Measurements from ENCODE around the gene NFX1.
A peak's percentile ranks its signal among the peaks of the same experiment; 100 is the strongest.

The NFX1 gene

DNA sequence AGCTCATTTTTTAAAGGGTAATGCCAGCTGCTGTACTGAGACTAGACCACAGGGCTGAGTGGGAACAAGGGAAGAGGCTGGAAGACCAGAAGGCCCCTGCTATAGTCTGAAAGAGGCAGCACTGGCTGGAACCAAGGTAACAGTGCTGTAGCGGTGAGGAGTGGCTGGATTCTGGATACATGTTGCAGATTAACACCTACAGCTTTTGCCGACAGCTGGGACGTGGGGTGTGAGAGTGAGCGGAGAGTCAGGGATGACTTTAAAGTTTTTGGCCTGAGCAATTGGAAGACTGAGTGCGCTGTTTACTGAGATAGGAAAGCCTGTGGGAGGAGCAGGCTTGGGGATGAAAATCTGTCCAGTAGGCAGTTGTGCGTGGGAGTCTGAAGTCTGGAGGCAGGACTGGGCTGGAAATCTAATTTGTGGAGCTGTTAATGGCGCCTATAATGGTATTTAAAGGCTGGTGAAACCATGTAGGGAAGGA is 85.6 kb downstream of the NFX1 start:
- Histone ChIP-seq H3K4me2 (ENCODE audit: low read length) (no peak overlapping the region), H3K56ac (ENCODE audit: low read length) (peak overlapping the region; percentile 38), H3K18ac (ENCODE audit: low read length) (no peak overlapping the region), H3K4me1 (ENCODE audit: control insufficient read depth, low read depth, low read length) (no peaks in the 10 kb centered on the region), H3K79me1 (ENCODE audit: low read length) (no peaks in the 10 kb centered on the region), H3K4me3 (ENCODE audit: low read length) (no peak overlapping the region), H3K27ac (ENCODE audit: low read depth, low read length) (no peak overlapping the region), H3K9ac (ENCODE audit: low read length) (peak overlapping the region; percentile 8), H4K5ac (ENCODE audit: low read length) (no peak overlapping the region), H2BK15ac (replicated peaks; ENCODE audit: low read depth) (no peak overlapping the region), H2BK5ac (ENCODE audit: low read length) (no peak overlapping the region), H3K27me3 (ENCODE audit: insufficient read depth, low read length, poor library complexity) (no peaks in the 10 kb centered on the region), H2AK5ac (ENCODE audit: low read length) (no peak overlapping the region), H3K36me3 (ENCODE audit: control insufficient read depth, insufficient read depth, low read length) (no peaks in the 10 kb centered on the region), H3K79me2 (ENCODE audit: control insufficient read depth, insufficient read depth, low read length) (no peaks in the 10 kb centered on the region), H3K23ac (ENCODE audit: low read length) (no peak overlapping the region), H4K8ac (ENCODE audit: low read depth, low read length) (no peak overlapping the region), H3K4ac (ENCODE audit: low read depth, low read length) (no peak overlapping the region), H2BK120ac (ENCODE audit: low read depth, low read length) (no peak overlapping the region)
- no CpG with 5 or more reads among the region's 7 CpGs for WGBS (ENCODE audit: extremely low coverage, insufficient coverage, low lambda C conversion rate)
- DNase-seq: peak; percentile 24

DNA sequence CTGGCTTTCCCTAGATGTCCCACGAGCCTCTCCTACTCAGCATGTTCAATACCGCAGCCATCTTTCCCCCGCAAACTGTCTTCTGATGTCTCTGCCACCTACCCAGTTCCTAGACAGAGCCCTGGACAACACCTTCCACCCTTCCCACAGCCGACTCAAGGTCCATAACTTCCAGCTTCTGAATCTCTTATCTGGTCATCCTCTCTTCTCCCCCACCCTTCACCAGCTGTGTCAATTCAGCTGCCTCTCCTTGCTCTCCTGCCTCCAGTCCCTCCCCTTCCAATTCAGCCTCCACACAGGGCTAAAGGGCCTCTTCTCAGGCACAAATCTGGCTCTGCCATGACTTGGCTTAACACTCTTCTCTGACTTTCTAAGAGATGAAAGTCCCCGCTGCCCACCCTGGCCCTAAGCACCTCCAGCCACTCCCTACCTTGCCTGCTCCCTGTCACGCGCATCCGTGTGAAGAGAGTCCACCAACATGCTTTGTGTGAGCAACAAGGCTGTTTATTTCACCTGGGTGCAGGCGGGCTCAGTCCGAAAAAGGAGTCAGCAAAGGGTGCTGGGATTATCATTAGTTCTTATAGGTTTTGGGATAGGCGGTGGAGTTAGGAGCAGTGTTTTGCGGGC is 86.9 kb downstream of the NFX1 start:
- no peaks in the 10 kb centered on the region for H3K27me3 ChIP-seq (ENCODE audit: insufficient read depth, low read length, poor library complexity)
- H3K4me2 ChIP-seq (ENCODE audit: low read length): no peak overlapping the region
- WGBS (ENCODE audit: extremely low coverage, insufficient coverage, low lambda C conversion rate): no CpG with 5 or more reads among the region's 12 CpGs
- no peaks in the 10 kb centered on the region for H3K79me2 ChIP-seq (ENCODE audit: control insufficient read depth, insufficient read depth, low read length)
- no peak overlapping the region for H3K23ac ChIP-seq (ENCODE audit: low read length)
- no peak overlapping the region for H2BK120ac ChIP-seq (ENCODE audit: low read depth, low read length)
- H2AK5ac ChIP-seq (ENCODE audit: low read length): no peak overlapping the region
- no peak overlapping the region for H3K9ac ChIP-seq (ENCODE audit: low read length)
- H3K36me3 ChIP-seq (ENCODE audit: control insufficient read depth, insufficient read depth, low read length): no peaks in the 10 kb centered on the region
- no peak overlapping the region for H2BK15ac ChIP-seq (replicated peaks; ENCODE audit: low read depth)
- H3K4ac ChIP-seq (ENCODE audit: low read depth, low read length): no peak overlapping the region
- no peak overlapping the region for H3K56ac ChIP-seq (ENCODE audit: low read length)
- no peak overlapping the region for H2BK5ac ChIP-seq (ENCODE audit: low read length)
- H4K5ac ChIP-seq (ENCODE audit: low read length): no peak overlapping the region
- H4K8ac ChIP-seq (ENCODE audit: low read depth, low read length): no peak overlapping the region
- no peak overlapping the region for H3K27ac ChIP-seq (ENCODE audit: low read depth, low read length)
- H3K79me1 ChIP-seq (ENCODE audit: low read length): no peaks in the 10 kb centered on the region
- no peak overlapping the region for H3K4me3 ChIP-seq (ENCODE audit: low read length)
- DNase-seq: no peak
- H3K4me1 ChIP-seq (ENCODE audit: control insufficient read depth, low read depth, low read length): peaks cover 4% of the 10 kb centered on the region
- H3K18ac ChIP-seq (ENCODE audit: low read length): no peak overlapping the region

DNA sequence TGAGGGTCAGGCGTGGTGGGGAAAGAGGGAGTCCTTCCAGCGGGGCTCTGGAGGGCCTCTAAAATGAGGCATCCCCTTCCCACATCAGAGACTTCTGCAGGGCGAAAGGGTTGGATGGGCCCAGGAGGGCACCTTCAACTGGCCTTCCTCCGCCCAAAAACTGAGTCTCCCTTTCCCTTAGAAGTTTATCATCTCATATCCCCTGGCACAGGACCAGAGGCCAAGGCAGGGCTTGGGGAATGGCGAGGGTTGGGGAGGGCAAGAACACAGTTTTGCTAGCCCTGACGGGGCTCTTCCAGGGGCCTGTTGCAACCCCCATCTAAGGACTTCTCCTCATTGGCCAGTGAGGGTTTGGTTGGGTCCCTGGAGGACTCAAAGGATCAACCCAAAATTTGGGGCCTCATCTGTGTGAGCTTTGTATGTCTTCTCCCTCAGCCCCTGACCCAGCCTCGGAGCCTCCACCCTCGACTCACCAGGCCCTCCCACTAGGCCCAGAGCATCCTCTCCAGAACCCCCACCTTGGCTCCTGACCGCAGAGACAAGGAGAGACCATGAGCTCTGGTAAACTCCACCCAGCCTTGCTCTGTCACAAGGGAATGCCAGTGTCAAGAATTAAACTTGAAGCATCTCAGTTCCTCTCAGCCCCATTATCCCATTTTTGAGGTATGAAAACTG is 87.9 kb downstream of the NFX1 start:
- no peak overlapping the region for H3K23ac ChIP-seq (ENCODE audit: low read length)
- no peak overlapping the region for H2BK120ac ChIP-seq (ENCODE audit: low read depth, low read length)
- no peak overlapping the region for H3K4ac ChIP-seq (ENCODE audit: low read depth, low read length)
- no peak overlapping the region for H3K4me3 ChIP-seq (ENCODE audit: low read length)
- no peak overlapping the region for H3K4me2 ChIP-seq (ENCODE audit: low read length)
- H3K79me2 ChIP-seq (ENCODE audit: control insufficient read depth, insufficient read depth, low read length): no peaks in the 10 kb centered on the region
- no peaks in the 10 kb centered on the region for H3K27me3 ChIP-seq (ENCODE audit: insufficient read depth, low read length, poor library complexity)
- H3K27ac ChIP-seq (ENCODE audit: low read depth, low read length): no peak overlapping the region
- no peak overlapping the region for H2AK5ac ChIP-seq (ENCODE audit: low read length)
- H2BK5ac ChIP-seq (ENCODE audit: low read length): no peak overlapping the region
- no peak overlapping the region for H2BK15ac ChIP-seq (replicated peaks; ENCODE audit: low read depth)
- H3K79me1 ChIP-seq (ENCODE audit: low read length): no peaks in the 10 kb centered on the region
- no peak overlapping the region for H3K18ac ChIP-seq (ENCODE audit: low read length)
- H3K36me3 ChIP-seq (ENCODE audit: control insufficient read depth, insufficient read depth, low read length): no peaks in the 10 kb centered on the region
- H3K56ac ChIP-seq (ENCODE audit: low read length): no peak overlapping the region
- WGBS (ENCODE audit: extremely low coverage, insufficient coverage, low lambda C conversion rate): no CpG with 5 or more reads among the region's 9 CpGs
- no peak overlapping the region for H4K5ac ChIP-seq (ENCODE audit: low read length)
- no peak overlapping the region for H3K9ac ChIP-seq (ENCODE audit: low read length)
- peaks cover 4% of the 10 kb centered on the region for H3K4me1 ChIP-seq (ENCODE audit: control insufficient read depth, low read depth, low read length)
- no peak for DNase-seq
- H4K8ac ChIP-seq (ENCODE audit: low read depth, low read length): no peak overlapping the region

- Histone ChIP-seq H3K4ac (ENCODE audit: low read depth, low read length) (no peak overlapping the region), H4K8ac (ENCODE audit: low read depth, low read length) (no peak overlapping the region), H2BK15ac (replicated peaks; ENCODE audit: low read depth) (no peak overlapping the region), H3K27me3 (ENCODE audit: insufficient read depth, low read length, poor library complexity) (no peaks in the 10 kb centered on the region), H3K27ac (ENCODE audit: low read depth, low read length) (no peak overlapping the region), H2BK5ac (ENCODE audit: low read length) (no peak overlapping the region), H3K36me3 (ENCODE audit: control insufficient read depth, insufficient read depth, low read length) (no peaks in the 10 kb centered on the region), H3K79me2 (ENCODE audit: control insufficient read depth, insufficient read depth, low read length) (no peaks in the 10 kb centered on the region), H4K5ac (ENCODE audit: low read length) (no peak overlapping the region), H3K9ac (ENCODE audit: low read length) (no peak overlapping the region), H3K4me2 (ENCODE audit: low read length) (no peak overlapping the region), H3K4me1 (ENCODE audit: control insufficient read depth, low read depth, low read length) (peaks cover 4% of the 10 kb centered on the region), H2BK120ac (ENCODE audit: low read depth, low read length) (no peak overlapping the region), H3K56ac (ENCODE audit: low read length) (no peak overlapping the region), H2AK5ac (ENCODE audit: low read length) (no peak overlapping the region), H3K4me3 (ENCODE audit: low read length) (no peak overlapping the region), H3K18ac (ENCODE audit: low read length) (no peak overlapping the region), H3K79me1 (ENCODE audit: low read length) (no peaks in the 10 kb centered on the region), H3K23ac (ENCODE audit: low read length) (no peak overlapping the region)
- WGBS (ENCODE audit: extremely low coverage, insufficient coverage, low lambda C conversion rate): no CpG with 5 or more reads among the region's 14 CpGs
- no peak for DNase-seq
Measured at GRCh38 chr9:33379666-33380389, 89.5 kb downstream of the NFX1 start.

DNA sequence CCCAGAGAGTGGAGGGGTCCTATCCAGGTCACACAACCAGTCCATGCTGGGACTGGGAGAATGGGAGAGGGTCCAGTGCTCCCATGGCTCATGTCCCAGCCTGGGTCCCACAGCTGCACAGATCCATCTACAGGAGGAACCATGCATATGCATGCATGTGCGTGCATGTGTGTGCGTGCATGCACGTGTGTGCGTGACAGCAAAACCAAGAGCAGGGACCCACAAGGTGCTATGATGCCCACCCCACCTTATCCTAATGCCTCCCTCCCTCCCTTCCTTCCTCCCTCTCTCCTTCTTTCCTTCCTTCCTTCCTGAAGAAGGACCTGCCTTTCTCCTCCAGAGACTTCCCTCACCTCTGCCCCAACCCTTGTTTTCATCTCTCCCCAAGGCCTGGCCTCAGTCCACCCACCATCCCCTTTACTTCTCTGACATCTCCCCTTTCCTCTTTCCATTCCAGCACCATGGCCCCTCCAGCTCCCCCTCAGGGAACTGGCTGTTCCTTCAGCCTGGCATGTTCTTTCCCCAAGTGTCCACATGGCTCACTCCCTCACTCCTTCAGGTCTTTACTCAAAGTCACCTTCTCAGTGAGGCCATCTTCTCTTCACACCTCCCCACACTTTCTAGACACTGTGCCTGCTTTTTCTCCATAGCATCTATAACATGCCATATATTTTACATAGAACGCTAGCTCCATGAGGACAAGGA is 90.2 kb downstream of the NFX1 start:
- H3K79me1 ChIP-seq (ENCODE audit: low read length): no peaks in the 10 kb centered on the region
- no peak overlapping the region for H3K4me3 ChIP-seq (ENCODE audit: low read length)
- H2BK15ac ChIP-seq (replicated peaks; ENCODE audit: low read depth): no peak overlapping the region
- no peak overlapping the region for H3K23ac ChIP-seq (ENCODE audit: low read length)
- no peaks in the 10 kb centered on the region for H3K36me3 ChIP-seq (ENCODE audit: control insufficient read depth, insufficient read depth, low read length)
- no CpG with 5 or more reads among the region's 5 CpGs for WGBS (ENCODE audit: extremely low coverage, insufficient coverage, low lambda C conversion rate)
- no peak overlapping the region for H2AK5ac ChIP-seq (ENCODE audit: low read length)
- H3K18ac ChIP-seq (ENCODE audit: low read length): no peak overlapping the region
- H2BK120ac ChIP-seq (ENCODE audit: low read depth, low read length): no peak overlapping the region
- peaks cover 4% of the 10 kb centered on the region for H3K4me1 ChIP-seq (ENCODE audit: control insufficient read depth, low read depth, low read length)
- peak; percentile 53 for DNase-seq
- no peak overlapping the region for H3K4ac ChIP-seq (ENCODE audit: low read depth, low read length)
- H3K56ac ChIP-seq (ENCODE audit: low read length): no peak overlapping the region
- H3K27me3 ChIP-seq (ENCODE audit: insufficient read depth, low read length, poor library complexity): no peaks in the 10 kb centered on the region
- H3K27ac ChIP-seq (ENCODE audit: low read depth, low read length): no peak overlapping the region
- no peak overlapping the region for H2BK5ac ChIP-seq (ENCODE audit: low read length)
- H3K4me2 ChIP-seq (ENCODE audit: low read length): no peak overlapping the region
- H4K8ac ChIP-seq (ENCODE audit: low read depth, low read length): no peak overlapping the region
- no peak overlapping the region for H4K5ac ChIP-seq (ENCODE audit: low read length)
- H3K79me2 ChIP-seq (ENCODE audit: control insufficient read depth, insufficient read depth, low read length): no peaks in the 10 kb centered on the region
- H3K9ac ChIP-seq (ENCODE audit: low read length): no peak overlapping the region

All from mesendoderm (in vitro differentiated cells).